ENCODE data around the gene ASB5.
"Not testable (repeated sequence)": the region's sequence is repeated elsewhere in the genome, so short reads cannot be mapped to it uniquely, and the experiment has no call there.

Gene ASB5

DNA sequence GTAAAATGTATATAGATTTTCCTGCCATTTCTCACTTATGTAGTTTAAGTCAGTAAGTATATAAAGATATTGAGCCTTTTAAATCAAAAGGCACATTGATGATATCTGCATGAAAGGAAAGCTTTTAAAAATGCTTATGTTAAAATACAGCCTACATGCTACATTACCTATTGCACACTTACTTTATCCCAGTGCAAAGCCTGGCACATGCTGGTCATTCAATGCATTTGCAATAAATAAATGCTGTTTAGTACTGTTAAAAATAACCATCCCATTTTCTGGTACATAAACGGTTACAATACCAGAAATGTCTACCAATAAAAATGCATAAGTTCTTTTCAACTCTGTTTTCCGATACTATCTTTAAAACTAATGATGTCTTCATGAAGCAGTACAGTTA lies 51.5 kb downstream of the ASB5 start:
- no peak for DNase-seq (ENCODE audit: low spot score)

DNA sequence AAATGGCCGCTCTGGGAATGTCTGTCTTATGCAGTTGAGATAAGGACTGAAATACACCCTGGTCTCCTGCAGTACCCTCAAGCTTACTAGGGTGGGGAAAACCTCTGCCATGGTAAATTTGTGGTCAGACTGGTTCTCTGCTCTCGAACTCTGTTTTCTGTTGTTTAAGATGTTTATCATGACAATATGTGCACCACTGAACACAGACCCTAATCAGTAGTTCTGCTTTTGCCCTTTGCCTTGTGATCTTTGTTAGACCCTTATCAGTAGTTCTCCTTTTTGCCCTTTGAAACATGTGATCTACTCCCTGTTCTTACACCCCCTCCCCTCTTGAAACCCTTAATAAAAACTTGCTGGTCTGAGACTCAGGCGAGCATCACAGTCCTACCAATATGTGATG lies 56.7 kb downstream of the ASB5 start:
- DNase-seq (ENCODE audit: low spot score): not testable (repeated sequence)

DNA sequence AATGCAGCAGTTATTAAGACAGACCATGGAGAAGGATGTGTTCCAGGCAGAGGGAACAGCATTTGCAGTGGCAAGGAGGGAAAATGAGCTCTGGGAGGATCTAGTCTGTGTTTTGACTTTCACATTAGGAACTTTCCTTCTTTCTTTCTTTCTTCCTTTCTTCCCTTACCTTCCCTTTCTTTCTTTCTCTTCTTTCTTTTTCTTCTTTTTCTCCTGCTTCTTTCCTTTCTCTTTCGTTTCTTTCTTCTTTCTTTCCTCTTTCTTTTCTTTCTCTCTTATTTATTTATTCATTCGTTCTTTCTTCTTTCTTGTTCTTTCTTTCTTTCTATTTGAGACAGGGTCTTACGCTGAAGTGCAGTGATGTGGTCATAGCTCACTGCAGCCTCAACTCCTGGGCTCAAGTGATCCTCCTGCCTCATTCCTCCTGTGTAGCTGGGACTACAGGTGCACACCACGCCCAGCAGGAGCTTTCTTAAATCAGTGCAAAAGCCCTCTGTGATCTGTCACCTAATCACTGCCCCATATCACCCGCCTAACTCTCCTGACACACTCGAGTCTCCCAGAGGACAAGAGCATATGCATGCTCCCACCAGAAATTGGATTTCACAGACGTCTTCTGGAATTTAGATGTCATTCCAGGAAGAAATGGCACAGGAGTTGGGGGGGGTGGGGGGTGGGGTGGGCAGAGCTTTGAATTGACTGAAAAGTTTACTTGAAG lies 58.3 kb downstream of the ASB5 start:
- DNase-seq (ENCODE audit: low spot score): no peak

DNA sequence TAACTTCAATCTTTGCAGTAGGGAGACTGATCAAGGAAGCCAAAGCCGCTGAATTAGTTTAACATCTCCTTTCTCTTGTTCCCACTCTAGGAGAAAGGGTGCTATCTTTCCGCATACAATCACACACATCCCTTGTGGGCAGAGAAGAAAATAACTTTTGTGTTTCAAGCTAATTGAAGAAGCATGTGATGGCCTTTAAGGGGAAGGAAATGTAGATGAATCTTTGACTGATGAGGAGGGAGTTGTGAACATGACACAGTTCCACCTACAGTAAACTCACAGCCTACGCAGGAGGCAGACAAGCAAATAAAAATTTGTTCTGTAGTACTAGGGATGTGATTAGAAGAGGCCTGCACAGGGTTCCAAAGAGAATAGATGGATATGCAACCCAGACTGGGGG lies 58.9 kb downstream of the ASB5 start:
- DNase-seq (ENCODE audit: low spot score): no peak

DNA sequence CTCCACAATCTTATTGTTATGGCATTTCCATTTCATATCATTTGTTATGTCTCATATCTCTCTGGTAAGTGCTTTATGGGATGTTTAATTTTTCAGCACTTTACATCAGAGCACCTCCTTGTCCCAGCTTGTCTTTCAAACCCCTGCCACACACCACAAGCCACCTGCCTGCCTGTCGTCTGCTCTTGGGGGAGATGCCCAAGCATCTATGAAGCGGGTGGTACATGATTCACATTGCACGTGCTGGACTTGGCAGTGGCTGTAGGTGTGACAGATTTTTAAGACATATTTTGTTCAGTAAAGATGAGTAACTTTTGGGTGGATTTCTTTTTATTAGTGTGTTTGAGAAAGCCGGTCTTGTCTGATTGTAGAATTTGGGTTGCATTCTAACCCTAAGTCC lies 59.5 kb downstream of the ASB5 start:
- no peak for DNase-seq (ENCODE audit: low spot score)

DNA sequence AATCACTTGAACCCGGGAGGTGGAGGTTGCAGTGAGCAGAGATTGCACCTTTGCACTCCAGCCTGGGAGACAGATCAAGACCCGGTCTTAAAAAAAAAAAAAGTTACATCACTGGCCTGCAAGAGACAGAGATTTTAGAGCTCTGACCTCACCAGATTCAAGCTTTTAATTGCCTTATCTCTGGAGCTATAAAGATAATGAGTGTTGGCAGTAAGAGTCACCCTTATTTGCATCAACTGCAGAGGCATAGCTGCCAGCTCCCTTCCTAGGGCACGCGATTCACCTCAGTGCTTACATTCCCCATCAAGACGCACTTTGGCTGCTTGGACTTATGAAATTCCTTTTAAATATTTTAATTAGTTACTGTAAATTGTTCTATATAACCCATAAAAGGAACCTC lies 61.2 kb downstream of the ASB5 start:
- DNase-seq (ENCODE audit: low spot score): no peak

DNA sequence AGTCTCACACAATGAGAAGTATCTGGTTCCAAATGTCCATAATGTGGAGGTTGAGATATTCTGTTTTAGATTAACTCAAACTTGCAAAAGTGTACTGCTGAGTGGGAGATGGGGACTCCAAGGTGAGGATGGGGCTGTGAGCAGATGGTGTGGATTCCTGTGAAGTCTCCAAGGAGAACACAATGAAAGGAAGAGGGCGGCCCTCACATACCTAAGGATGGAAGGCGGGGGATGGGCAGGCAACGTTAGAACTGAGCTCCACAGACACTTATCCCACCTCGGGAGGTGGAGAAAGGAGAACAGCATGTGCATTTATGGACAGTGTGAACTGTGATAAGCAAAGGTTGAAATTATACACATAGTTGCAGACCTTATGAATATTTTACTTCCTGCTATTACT lies 63.7 kb downstream of the ASB5 start:
- no peak for DNase-seq (ENCODE audit: low spot score)

DNA sequence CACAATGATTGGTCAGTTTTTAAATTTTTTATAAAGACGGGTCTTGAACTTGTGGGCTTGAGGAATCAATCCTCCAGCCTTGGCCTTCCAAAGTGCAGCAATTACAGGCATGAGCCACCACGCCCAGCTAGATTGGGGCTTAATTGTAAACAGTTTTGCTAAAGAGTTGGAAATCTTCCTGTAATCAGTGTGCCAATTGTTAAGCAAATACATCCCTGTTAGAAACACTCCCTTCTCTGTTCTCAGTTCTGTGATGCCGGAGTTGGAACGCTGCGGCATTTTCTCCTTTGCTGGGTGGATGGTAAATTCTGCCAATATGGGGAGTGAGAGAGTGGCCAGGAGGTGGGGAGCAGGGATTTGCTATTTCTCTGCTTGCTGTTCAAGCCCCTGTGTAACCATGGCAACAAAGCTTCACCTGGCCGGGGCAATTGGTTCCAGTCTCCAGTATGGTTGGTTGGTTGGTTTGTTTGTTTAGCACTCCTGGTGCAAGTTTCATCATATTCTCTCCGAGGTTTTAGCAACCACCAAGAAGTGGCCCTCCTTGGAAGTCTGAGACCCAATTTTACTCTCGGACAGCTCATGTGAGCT lies 70.6 kb downstream of the ASB5 start:
- no peak for DNase-seq (ENCODE audit: low spot score)

DNA sequence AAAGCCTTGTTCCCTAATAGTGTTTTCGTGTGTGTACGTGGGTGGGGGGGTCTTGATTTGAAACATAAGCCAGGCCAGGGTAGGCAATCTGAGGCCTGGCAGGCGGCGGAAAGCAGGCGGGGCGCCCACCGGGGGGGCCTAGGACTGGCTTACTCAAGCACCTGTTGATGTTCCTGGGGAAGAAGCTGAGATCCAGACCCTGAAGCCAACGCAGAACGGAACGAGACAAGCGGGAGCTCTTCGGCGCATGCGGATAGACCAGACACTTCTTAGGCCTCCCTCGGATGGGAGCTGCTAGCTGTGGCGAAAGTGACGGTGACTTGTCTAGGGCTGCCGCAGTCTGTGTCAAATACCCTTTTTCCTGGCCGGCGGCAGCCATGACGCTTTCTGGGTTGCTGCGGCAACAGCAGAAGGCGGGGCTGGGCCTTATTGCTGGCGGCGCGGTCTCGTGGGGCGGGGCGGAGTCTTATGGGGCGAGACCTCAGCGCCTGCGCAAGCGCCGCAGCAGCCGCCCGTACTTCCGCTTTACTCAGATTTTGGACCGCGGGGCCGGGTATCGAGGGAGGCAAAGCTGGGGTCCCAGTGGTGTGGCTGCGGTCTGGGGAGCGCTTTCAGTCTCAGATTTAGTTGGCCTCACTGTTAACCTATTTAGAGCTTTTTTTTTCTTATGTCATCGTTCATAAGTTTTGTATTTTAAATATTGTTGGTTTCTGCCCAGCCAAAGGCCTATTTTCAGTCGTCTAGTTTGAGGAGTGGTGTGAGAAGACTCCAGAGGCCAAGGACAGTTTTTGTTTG lies 73.6 kb downstream of the ASB5 start, which contains the start of gene SPATA4:
Gene SPATA4, minus strand, starts transcription at position 402 of the 795 bp plus-strand sequence. Its CDS starts 23 bp downstream, at position 379.
- DNase-seq (ENCODE audit: low spot score): peak; percentile 92

DNA sequence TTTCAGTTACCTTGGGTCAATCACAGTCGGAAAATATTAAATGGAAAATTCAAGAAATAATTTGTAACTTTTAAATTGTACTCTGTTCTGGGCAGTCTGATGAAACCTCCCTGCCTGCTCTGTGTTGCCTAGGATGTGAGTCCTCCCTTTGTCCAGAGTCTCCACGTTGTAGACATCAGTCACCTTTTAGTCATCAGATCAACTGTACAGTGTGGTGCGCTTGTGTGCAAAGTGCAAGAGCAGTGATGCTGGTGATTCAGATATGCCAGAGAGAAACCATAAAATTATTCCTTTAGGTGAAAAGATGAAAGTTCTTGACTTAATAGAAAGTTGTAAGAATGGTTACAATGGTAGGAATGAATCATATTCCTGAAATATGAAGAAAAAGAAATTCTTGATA lies 75.1 kb downstream of the ASB5 start:
- no peak for DNase-seq (ENCODE audit: low spot score)

DNA sequence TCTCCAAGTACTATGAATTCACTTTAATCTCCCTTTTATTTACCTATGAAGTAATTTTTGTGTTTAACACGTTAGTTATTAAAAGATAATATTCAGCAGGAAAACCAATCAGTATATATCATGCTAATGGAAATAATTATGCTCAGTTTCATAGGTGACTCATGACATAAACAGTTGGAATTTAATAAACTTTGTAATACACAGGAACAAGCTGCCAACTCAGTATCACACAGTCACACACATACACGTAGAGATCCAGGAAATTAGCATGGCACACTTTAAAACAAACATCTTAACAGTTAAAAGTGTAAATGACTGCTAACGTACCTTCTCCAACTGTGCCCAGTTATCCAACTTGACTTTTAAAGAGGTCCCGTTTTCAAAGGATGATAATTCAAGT lies 75.9 kb downstream of the ASB5 start:
- no peak for DNase-seq (ENCODE audit: low spot score)

DNA sequence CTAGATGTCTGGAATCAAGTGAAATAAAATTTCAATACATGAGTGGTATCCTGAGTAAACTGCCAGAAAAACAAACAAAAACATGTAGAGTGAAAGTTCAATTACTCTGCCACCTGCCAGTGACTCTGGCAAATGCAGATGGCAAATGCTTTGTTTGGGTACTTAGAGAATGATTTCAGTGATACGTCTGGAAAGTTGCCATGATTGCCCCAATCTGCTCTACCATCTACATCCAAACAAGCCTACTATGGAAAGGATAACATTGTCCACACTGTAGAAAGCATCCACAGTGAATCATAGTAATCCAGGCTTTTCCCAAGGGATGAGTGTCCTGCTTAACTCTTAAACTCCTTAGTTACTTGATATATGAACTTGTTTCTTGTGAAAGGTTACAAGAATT lies 77.0 kb downstream of the ASB5 start:
- no peak for DNase-seq (ENCODE audit: low spot score)

DNA sequence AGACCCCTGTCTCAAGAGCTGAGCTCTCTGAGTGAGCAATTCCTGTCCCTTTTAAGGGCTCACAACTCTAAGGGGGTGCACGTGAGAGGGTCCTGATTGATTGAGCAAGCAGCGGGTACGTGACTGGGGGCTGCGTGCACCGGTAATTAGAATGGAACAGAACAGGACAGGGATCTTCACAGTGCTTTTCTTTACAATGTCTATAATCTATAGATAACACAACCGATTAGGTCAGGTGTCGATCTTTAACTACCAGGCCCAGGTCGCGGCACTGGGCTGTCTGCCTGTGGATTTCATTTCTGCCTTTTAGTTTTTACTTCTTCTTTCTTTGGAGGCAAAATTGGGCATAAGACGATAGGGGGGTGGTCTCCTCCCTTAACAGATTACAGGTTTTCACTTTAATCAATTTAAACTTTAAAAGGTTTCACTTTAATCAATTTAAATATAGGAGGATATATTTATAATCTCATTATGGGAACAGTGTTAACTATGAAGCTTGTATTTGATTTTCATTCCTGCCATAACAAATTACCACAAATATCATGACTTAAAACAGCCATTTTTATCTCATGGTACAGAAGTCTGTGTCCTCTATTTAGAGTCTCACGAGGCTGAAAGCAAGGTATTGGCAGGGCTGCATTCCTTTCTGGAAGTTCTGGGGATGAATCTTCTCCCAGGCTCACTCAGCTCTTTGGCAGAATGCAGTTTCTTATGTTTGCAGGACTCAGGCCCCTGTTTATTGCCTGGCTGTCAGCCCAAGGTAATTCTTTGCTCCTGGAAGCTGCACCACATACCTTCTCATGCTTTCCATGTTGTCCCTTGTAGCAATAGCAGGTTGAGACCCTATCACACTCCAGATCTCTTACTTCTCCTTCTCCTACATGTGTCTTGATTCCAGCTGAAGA lies 78.9 kb downstream of the ASB5 start:
- no peak for DNase-seq (ENCODE audit: low spot score)

DNA sequence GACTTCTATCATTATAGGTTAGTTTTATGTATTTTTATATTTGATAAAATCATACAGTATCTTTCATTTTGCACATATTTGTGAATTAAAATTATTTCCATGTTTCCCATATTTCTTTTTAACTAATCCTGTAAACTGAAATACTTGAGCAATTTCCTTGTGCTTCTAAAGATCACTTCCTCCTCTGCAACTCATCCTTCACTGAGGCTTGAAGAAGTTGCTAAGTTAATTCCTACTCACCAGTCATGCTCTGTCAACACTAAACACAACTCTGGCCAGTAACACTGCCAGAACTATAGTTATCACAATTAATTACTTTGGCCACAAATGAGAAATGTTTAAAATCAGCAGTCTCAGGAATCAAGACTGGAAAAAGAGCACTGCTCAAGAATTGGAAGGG lies 80.4 kb downstream of the ASB5 start:
- DNase-seq (ENCODE audit: low spot score): no peak

DNA sequence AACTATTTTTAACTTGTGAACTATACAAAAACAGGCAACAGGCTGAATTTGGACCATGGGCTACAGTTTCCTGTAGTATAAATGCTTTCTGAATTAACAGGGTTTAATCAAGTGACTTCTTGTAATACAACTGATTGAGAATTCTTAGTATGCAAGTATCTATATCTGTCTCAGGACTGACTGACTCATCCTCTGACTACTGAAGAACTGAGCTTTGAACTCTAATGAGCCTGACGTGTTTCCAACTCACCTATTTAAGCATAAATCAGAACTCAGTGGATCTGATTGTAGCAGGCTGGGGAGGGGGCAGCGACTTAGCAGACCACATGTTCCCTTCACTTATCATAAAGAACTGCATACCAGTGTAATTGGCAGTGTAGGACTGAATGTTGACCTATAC lies 81.4 kb downstream of the ASB5 start:
- no peak for DNase-seq (ENCODE audit: low spot score)

DNA sequence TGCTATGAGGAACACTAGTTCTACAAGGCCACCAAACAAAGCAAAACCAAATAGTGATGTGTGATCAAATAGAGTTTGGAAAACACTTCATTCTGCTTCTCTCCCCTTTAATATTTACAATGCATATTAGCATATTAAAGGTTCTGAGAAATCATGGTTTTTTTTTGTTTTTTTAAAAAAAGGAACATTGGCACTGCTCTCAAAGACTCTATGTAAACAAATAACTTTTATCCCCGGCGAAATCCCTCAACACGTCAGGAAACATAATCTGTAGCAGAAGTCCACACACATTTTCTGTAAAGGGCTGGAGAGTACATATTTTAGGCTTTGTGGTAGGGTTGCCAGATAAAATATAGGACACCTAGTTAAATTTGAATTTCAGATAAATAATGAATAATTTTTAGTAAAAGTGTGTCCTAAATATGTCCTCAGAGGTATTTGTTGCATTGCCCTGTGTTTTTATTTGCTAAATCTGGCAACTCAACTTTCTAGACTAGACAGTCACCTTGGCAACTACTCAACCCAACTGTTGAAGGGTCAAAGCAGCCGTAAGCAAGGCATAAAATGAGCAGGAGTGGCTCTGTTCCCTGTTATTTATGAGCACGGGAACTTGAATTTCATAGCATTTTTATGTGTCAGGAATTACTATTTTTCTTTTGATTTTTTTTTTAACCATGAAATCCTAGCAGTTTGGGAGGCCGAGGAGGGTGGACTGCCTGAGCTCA lies 82.2 kb downstream of the ASB5 start:
- no peak for DNase-seq (ENCODE audit: low spot score)

DNA sequence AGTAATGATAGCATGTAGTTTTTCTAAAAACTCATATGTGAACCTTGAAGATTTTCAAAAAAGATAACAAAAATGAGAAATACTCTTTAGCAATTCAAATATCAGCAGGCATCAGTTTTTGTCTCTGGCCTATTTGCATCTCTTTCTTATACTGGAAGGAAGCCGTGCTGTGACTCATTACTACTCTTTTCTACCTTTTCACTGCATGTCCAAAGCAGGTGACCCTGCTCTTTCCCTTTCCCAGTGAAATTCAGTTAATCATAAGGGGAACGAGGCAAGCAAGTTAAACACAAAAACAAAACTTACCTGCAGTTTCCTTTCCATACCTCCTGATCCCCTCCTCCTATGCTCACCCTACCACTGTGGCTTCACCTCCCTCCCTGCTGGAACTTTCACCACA lies 83.0 kb downstream of the ASB5 start:
- DNase-seq (ENCODE audit: low spot score): no peak

DNA sequence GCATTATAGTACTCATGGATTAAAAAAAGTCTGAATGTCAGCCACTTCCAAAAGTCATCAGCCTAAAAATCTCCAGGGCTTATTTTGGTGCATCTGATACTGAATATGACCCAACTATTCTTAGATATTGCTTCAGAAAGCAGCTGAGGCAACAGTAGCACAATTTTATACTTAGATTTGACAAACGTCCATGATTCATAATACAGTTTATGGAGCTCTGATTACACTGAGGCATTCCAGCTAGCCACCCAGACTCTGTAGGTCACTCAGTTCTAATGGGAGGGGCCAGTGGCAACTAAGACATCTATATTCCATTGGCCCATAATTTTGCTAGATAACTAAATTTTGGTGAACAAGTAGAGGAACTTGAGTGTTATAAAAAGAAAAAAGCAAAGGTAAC lies 84.0 kb downstream of the ASB5 start:
- no peak for DNase-seq (ENCODE audit: low spot score)

Measured in globus pallidus (tissue), 1 donor.